H1 (cell line): ENCODE measurements around the gene RNF151. TPM values are rescaled to one million over a fixed set of nuclear protein-coding genes. Genes with fewer than 3 reads are reported as not detected.
A peak's percentile ranks its signal among the peaks of the same experiment; 100 is the strongest.

Source experiments
- CEBPB ChIP-seq: IDR thresholded peaks from 2 replicates; pipeline ENCODE4 v1.6.1; 2012; ENCODE audit warnings: low read depth, low read length
- CREB1 ChIP-seq: IDR thresholded peaks from 2 replicates; pipeline ENCODE4 v1.6.1; 2012; ENCODE audit warnings: inconsistent platforms
- EGR1 ChIP-seq: IDR thresholded peaks from 2 replicates; pipeline ENCODE4 v1.6.1; 2011; ENCODE audit warnings: low read depth, low read length, borderline replicate concordance
- GABPA ChIP-seq: IDR thresholded peaks from 2 replicates; pipeline ENCODE4 v1.6.1; 2011; ENCODE audit warnings: mild to moderate bottlenecking, low read length, moderate library complexity, borderline replicate concordance; ENCODE audit not compliant: insufficient read depth
- GTF2F1 ChIP-seq: IDR thresholded peaks from 2 replicates; pipeline ENCODE4 v1.6.1; 2012; ENCODE audit warnings: low read depth, low read length, improper control_type of control experiment, borderline replicate concordance
- JUND ChIP-seq: IDR thresholded peaks from 2 replicates; pipeline ENCODE4 v1.6.1; 2011; ENCODE audit warnings: mild to moderate bottlenecking, improper control_type of control experiment, low read length
- NRF1 ChIP-seq: IDR thresholded peaks from 2 replicates; pipeline ENCODE4 v1.6.1; 2011; ENCODE audit warnings: mild to moderate bottlenecking, low read depth, low read length, improper control_type of control experiment
- RAD21 ChIP-seq, 2 experiments: IDR thresholded peaks in 1 of 2; conservative IDR thresholded peaks in 1 of 2; 2 replicates each; pipeline ENCODE4 v1.6.1; 2011; ENCODE audit warnings: low read depth in 2 of 2, low read length in 2 of 2, improper control_type of control experiment in 1 of 2, inconsistent platforms in 1 of 2, mild to moderate bottlenecking in 1 of 2, moderate library complexity in 1 of 2
- SUZ12 ChIP-seq: fragments of 200-600 bp; sonication (generic); IDR thresholded peaks from 2 replicates; pipeline ENCODE4 v1.6.1; 2012; ENCODE audit warnings: mild to moderate bottlenecking, inconsistent platforms, low read length, moderate library complexity, mixed read lengths
- TAF1 ChIP-seq: IDR thresholded peaks from 2 replicates; pipeline ENCODE4 v1.6.1; 2011; ENCODE audit warnings: mild to moderate bottlenecking, low read depth, low read length
- polyA plus RNA-seq, 7 experiments: library from polyadenylated mRNA; depleted of rRNA in 3 of 7; stranded (reverse) in 5 of 7; unstranded in 2 of 7; fragments of >200 nt in 5 of 7; fragments of 200-250 nt in 2 of 7; gene quantifications; 1 replicate in 5 of 7; 2 replicates in 1 of 7; 4 replicates in 1 of 7; pipeline versions ENCODE4 v1.2.1 to v1.2.3, GENCODE V29; 2011 to 2013; ENCODE audit warnings: missing spikeins in 2 of 7, mixed read lengths in 2 of 7
- total RNA-seq: library from RNA; stranded (reverse); fragmentation: NEBNext Ultra II Directional; extraction: Animal tissue kit (Norgen Biotek cat#: 25700); gene quantifications from 2 replicates; pipeline ENCODE4 v1.2.1, GENCODE V29; 2021

RNF151 gene
- total and polyA plus RNA-seq, 2 of the 8 experiments (the other 6 are each of a cell fraction or from before 2014, with no cell fraction given) = not detected

DNA sequence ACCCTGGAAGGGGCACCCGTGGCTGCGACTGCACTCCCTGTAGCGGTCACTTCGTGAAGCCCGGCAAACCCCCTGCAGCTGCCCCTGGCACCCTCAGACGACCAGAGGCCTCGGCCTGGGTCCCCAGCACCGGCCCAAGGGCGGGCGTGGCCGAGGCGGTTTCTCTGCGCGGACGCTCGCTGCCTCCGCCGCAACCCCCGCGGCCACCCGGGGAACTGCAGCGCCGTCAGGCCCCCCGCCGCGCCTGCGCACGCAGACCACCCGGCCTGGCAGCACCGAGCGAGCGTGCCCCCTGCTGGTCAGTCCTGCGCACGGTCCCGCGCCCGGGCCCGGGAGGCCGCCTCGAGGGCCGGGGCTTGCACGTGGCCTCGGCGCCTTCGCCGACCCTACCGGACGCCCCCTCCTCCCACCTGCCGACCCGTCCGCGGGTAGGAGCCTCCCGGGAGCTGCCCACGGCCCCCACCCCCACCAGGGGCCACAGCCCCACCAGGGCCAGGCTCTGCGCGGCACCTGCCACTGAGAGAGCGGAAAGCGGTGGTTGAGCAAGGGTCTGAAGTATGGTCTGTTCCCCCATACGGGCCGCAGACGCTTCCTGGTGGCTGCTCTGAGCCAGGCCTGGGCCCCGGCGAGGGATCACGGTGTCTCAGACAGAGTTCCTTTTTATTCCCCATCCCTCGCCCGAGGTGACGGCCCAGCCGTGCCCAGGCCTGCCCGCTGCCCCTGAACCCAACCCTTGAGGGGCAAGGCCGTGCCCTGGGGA is 36.9 kb upstream of the RNF151 start (continued):
- peak; percentile 55; the same call in 1 of the 2 replicates for TF ChIP-seq EGR1
- TF ChIP-seq TAF1 = 0 out of 2 replicates have a peak, but pooled peaks have one; percentile 26
- no peak for TF ChIP-seq SUZ12
- peak; percentile 51 to 76 for TF ChIP-seq RAD21 (IDR thresholded peaks at IDR 0.05 in 1 of 2, conservative IDR thresholded peaks at IDR 0.05 in 1 of 2; ENCODE audit: low read depth in 2 of 2, low read length in 2 of 2)
- peak; percentile 60 for TF ChIP-seq CREB1
- no peak for TF ChIP-seq CEBPB
- TF ChIP-seq NRF1 = peak; percentile 56
- peak; percentile 45 for TF ChIP-seq GTF2F1
- peak; percentile 53 for TF ChIP-seq JUND
- peak; percentile 65; the same call in 1 of the 2 replicates for TF ChIP-seq GABPA
